ENCODE results near the gene PRTN3. TPM values are rescaled to one million over a fixed set of nuclear protein-coding genes. Genes with fewer than 3 reads are reported as not detected.

The PRTN3 gene
- total and polyA plus RNA-seq, 2 of the 4 experiments (the other 2 are of a cell fraction) = not detected

DNA sequence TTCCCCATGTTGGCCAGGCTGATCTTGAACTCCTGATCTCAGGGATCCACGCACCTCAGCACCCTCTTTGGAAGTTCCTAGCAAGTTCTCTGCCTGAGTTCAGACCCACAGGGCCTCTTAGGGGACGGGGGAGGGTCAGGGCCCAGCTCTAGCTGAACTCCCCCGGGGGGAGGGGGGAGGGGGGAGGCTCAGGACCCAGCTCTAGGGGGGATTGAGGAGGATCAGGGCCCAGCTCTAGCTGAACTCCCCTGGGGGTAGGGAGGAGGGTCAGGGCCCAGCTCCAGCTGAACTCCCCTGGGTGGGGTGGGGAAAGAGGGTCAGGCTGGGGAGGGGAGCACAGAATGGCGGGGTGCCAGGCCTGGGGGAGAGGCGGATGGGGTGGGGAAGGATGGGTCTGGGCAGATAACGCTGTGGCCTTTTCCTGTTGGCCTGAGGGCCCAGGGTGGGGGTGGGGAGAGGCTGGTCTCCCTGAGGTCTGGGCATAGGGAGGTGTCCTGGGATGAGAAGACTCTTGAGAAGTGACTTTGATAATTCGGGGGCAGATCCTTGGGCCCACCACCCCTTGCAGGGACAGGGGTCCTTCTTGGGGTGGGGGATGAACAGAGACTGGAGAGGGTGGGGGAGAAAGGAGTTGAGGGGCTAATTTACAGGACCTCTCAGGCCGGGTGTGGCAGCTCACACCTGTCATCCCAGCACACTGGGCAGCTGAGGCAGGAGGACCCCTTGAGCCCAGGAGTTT, 49.1 kb upstream of the PRTN3 start:
- no peak overlapping the region for H3K56ac ChIP-seq (ENCODE audit: extremely low read depth, insufficient read depth, low read length)
- no peak overlapping the region for H3K9ac ChIP-seq (ENCODE audit: low read depth, low read length)
- H2BK15ac ChIP-seq (ENCODE audit: low read depth, low read length) = no peak overlapping the region
- DNase-seq (no peak), ATAC-seq (ENCODE audit: low read depth) (no peak)
- peaks cover 2% of the 10 kb centered on the region; the same call in 1 of the 2 replicates for H3K4me1 ChIP-seq (ENCODE audit: control insufficient read depth, insufficient read depth, low read length)
- no peak overlapping the region for H2AK5ac ChIP-seq (ENCODE audit: low read depth, low read length)
- BruUV-seq (replicated peaks) = no TSS peak
- no peak overlapping the region for H3K23ac ChIP-seq (ENCODE audit: low read depth, low read length)
- ChIA-PET POLR2A (ENCODE audit: unreplicated experiment) (no interaction called here), CTCF (interaction anchor here (0.6 kb wide), 1 partner anchor 113 kb away, joined by 5 read pairs; no protein-coding TSS in a partner anchor)
- peaks cover 0 to 3% of the 10 kb centered on the region in 2 experiments; a peak in 1 of 4 replicates for H3K79me1 ChIP-seq (ENCODE audit: low read depth in 1 of 2, low read length in 2 of 2)
- no peaks in the 10 kb centered on the region for H3K9me3 ChIP-seq (ENCODE audit: control insufficient read depth, insufficient read depth, low read length)
- 57% methylated on average over 5 of the region's 8 CpGs; no CpG with 5 or more reads in 1 of the 2 experiments for WGBS, 2 experiments (ENCODE audit: extremely low coverage in 2 of 2, insufficient read length in 1 of 2)
- intact Hi-C loops (cut with micrococcal nuclease) (no loop called here), in situ Hi-C loops (cut with MboI; ENCODE audit: low sequenced_read_pairs) (no loop called here), dilution Hi-C loops (cut with HindIII; ENCODE audit: low sequenced_read_pairs, unreplicated experiment) (no loop called here)
- H2AK9ac ChIP-seq (replicated peaks; ENCODE audit: low read depth, low read length, poor library complexity) = no peak overlapping the region
- no peak overlapping the region for H4K8ac ChIP-seq (ENCODE audit: low read depth in 2 of 2, low read length in 2 of 2)
- H3K27ac ChIP-seq (ENCODE audit: insufficient read depth, low read length) = no peak overlapping the region
- no peaks in the 10 kb centered on the region for H3K27me3 ChIP-seq (ENCODE audit: control insufficient read depth, insufficient read depth, low read length)
- TF ChIP-seq MAZ (IDR thresholded peaks at IDR 0.05; ENCODE audit: borderline replicate concordance, low read depth, low read length) = no peak
- TF ChIP-seq CEBPB (IDR thresholded peaks at IDR 0.05; ENCODE audit: low read depth, low read length) = no peak
- TF ChIP-seq MAFK (IDR thresholded peaks at IDR 0.05; ENCODE audit: low read depth, low read length) = no peak
- TF ChIP-seq RAD21 (IDR thresholded peaks at IDR 0.05; ENCODE audit: low read length) = no peak
- no peak for TF ChIP-seq FOS (IDR thresholded peaks at IDR 0.05; ENCODE audit: low read depth, low read length)
- no peak for TF ChIP-seq RCOR1 (IDR thresholded peaks at IDR 0.05; ENCODE audit: insufficient replicate concordance, low read length)
- TF ChIP-seq SMC3 (IDR thresholded peaks at IDR 0.05; ENCODE audit: low read depth, low read length) = no peak
- TF ChIP-seq POLR2A (IDR thresholded peaks at IDR 0.05; ENCODE audit: low read depth, low read length) = no peak
- no peak for TF ChIP-seq RFX5 (IDR thresholded peaks at IDR 0.05; ENCODE audit: low read depth, low read length)
- TF ChIP-seq, protein P1, sequence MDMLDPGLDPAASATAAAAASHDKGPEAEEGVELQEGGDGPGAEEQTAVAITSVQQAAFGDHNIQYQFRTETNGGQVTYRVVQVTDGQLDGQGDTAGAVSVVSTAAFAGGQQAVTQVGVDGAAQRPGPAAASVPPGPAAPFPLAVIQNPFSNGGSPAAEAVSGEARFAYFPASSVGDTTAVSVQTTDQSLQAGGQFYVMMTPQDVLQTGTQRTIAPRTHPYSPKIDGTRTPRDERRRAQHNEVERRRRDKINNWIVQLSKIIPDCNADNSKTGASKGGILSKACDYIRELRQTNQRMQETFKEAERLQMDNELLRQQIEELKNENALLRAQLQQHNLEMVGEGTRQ (IDR thresholded peaks at IDR 0.05; ENCODE audit: low read depth, low read length) = no peak
- no peak for TF ChIP-seq CHD1 (IDR thresholded peaks at IDR 0.05; ENCODE audit: low read depth, low read length)
- TF ChIP-seq, protein P2, sequence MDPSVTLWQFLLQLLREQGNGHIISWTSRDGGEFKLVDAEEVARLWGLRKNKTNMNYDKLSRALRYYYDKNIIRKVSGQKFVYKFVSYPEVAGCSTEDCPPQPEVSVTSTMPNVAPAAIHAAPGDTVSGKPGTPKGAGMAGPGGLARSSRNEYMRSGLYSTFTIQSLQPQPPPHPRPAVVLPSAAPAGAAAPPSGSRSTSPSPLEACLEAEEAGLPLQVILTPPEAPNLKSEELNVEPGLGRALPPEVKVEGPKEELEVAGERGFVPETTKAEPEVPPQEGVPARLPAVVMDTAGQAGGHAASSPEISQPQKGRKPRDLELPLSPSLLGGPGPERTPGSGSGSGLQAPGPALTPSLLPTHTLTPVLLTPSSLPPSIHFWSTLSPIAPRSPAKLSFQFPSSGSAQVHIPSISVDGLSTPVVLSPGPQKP (IDR thresholded peaks at IDR 0.05; ENCODE audit: borderline replicate concordance, low read depth, low read length) = no peak
- TF ChIP-seq, protein P3, sequence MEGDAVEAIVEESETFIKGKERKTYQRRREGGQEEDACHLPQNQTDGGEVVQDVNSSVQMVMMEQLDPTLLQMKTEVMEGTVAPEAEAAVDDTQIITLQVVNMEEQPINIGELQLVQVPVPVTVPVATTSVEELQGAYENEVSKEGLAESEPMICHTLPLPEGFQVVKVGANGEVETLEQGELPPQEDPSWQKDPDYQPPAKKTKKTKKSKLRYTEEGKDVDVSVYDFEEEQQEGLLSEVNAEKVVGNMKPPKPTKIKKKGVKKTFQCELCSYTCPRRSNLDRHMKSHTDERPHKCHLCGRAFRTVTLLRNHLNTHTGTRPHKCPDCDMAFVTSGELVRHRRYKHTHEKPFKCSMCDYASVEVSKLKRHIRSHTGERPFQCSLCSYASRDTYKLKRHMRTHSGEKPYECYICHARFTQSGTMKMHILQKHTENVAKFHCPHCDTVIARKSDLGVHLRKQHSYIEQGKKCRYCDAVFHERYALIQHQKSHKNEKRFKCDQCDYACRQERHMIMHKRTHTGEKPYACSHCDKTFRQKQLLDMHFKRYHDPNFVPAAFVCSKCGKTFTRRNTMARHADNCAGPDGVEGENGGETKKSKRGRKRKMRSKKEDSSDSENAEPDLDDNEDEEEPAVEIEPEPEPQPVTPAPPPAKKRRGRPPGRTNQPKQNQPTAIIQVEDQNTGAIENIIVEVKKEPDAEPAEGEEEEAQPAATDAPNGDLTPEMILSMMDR (conservative IDR thresholded peaks at IDR 0.05; ENCODE audit: low read depth, low read length) = no peak
- no peak for TF ChIP-seq BHLHE40 (IDR thresholded peaks at IDR 0.05; ENCODE audit: low read depth, low read length)
- no peak overlapping the region for H2BK120ac ChIP-seq (ENCODE audit: low read depth, low read length)
- H3K4ac ChIP-seq (ENCODE audit: low read depth, low read length) = no peak overlapping the region
- no peak overlapping the region for H4K91ac ChIP-seq (ENCODE audit: insufficient read depth, low read depth, low read length)
- H2BK20ac ChIP-seq (ENCODE audit: low read depth, low read length) = no peak overlapping the region
- no peak overlapping the region for H2AFZ ChIP-seq (replicated peaks; ENCODE audit: low read length, poor library complexity)
- H2BK5ac ChIP-seq (ENCODE audit: low read depth, low read length, poor library complexity, severe bottlenecking) = no peak overlapping the region
- no peak overlapping the region for H3K4me2 ChIP-seq (ENCODE audit: low read depth, low read length)
- H3K9me1 ChIP-seq (ENCODE audit: insufficient read depth, low read length) = no peaks in the 10 kb centered on the region
- H3K14ac ChIP-seq (replicated peaks; ENCODE audit: low read depth, low read length) = no peak overlapping the region
- H4K20me1 ChIP-seq (ENCODE audit: insufficient read depth, low read length) = no peaks in the 10 kb centered on the region
- H3K4me3 ChIP-seq (ENCODE audit: insufficient read depth, low read depth, low read length) = no peak overlapping the region
- no peak overlapping the region for H3K18ac ChIP-seq (ENCODE audit: low read depth, low read length)
- no peaks in the 10 kb centered on the region for H3K36me3 ChIP-seq (ENCODE audit: control insufficient read depth, insufficient read depth, low read length)
- no peak overlapping the region for H4K5ac ChIP-seq (ENCODE audit: low read depth, low read length)
